IMR-90 (cell line): Measurements from ENCODE around the gene PARP11. TPM values are rescaled to one million over a fixed set of nuclear protein-coding genes. Genes with fewer than 3 reads are reported as not detected.

Experiments
- ATAC-seq: fragments of 200-7000 bp; cut with Tn5 transposase; 2 replicates; pipeline ENCODE4 v1.9.1; 2020; ENCODE audit warnings: low read depth, mild to moderate bottlenecking, moderate library complexity
- BruUV-seq: library from RNA; stranded (reverse); fragments of 400-500 nt; replicated peaks from 2 replicates; lab custom pipeline; 2021; lab: Mats Ljungman, UMichigan
- CTCF ChIA-PET: fragments of 300-600 bp; formaldehyde crosslinking; extraction: SDS; loops from one replicate; lab custom pipeline; 2021; ENCODE audit warnings: antibody characterized with exemption; lab: Yijun Ruan, JAX
- POLR2A ChIA-PET: fragments of 300-600 bp; sonication (Branson Sonifier 250); formaldehyde crosslinking; loops from one replicate; lab custom pipeline; 2022; ENCODE audit warnings: antibody characterized with exemption; ENCODE audit not compliant: unreplicated experiment; lab: Charles Lee
- DNase-seq: peaks from one replicate; pipeline ENCODE4 v3.0.0; 2013
- H2AFZ ChIP-seq: replicated peaks from 2 replicates; pipeline ENCODE3; 2013; ENCODE audit warnings: low read length, mild to moderate bottlenecking; ENCODE audit not compliant: poor library complexity
- H2AK5ac ChIP-seq: 2 replicates; pipeline ENCODE4 v1.6.1; 2013; ENCODE audit warnings: low read depth, low read length, inconsistent platforms
- H2AK9ac ChIP-seq: replicated peaks from 2 replicates; pipeline ENCODE3; 2013; ENCODE audit warnings: mild to moderate bottlenecking, low read depth, low read length, moderate library complexity; ENCODE audit not compliant: poor library complexity
- H2BK120ac ChIP-seq: 2 replicates; pipeline ENCODE4 v1.6.1; 2013; ENCODE audit warnings: low read depth, low read length, inconsistent platforms
- H2BK15ac ChIP-seq: 3 replicates; pipeline ENCODE4 v1.6.1; 2013; ENCODE audit warnings: low read depth, low read length, inconsistent platforms
- H2BK20ac ChIP-seq: 2 replicates; pipeline ENCODE4 v1.6.1; 2013; ENCODE audit warnings: low read depth, mild to moderate bottlenecking, inconsistent platforms, low read length, moderate library complexity
- H2BK5ac ChIP-seq: 2 replicates; pipeline ENCODE4 v1.6.1; 2013; ENCODE audit warnings: mild to moderate bottlenecking, low read depth, low read length, inconsistent platforms; ENCODE audit not compliant: poor library complexity, severe bottlenecking
- H3K14ac ChIP-seq: replicated peaks from 2 replicates; pipeline ENCODE4 v1.6.1; 2013; ENCODE audit warnings: low read depth, low read length, inconsistent platforms
- H3K18ac ChIP-seq: 2 replicates; pipeline ENCODE4 v1.6.1; 2013; ENCODE audit warnings: low read depth, low read length, control low read depth
- H3K23ac ChIP-seq: 2 replicates; pipeline ENCODE4 v1.6.1; 2013; ENCODE audit warnings: low read depth, low read length, inconsistent platforms
- H3K27ac ChIP-seq: 2 replicates; pipeline ENCODE4 v1.5.1; 2013; ENCODE audit warnings: mild to moderate bottlenecking, control low read depth, low read length; ENCODE audit not compliant: insufficient read depth
- H3K27me3 ChIP-seq: 2 replicates; pipeline ENCODE4 v1.6.1; 2013; ENCODE audit warnings: low read length; ENCODE audit not compliant: control insufficient read depth, insufficient read depth
- H3K36me3 ChIP-seq: 2 replicates; pipeline ENCODE4 v1.6.1; 2013; ENCODE audit warnings: low read length, mixed read lengths; ENCODE audit not compliant: control insufficient read depth, insufficient read depth
- H3K4ac ChIP-seq: 2 replicates; pipeline ENCODE4 v1.6.1; 2013; ENCODE audit warnings: low read depth, low read length, inconsistent platforms
- H3K4me1 ChIP-seq: 2 replicates; pipeline ENCODE4 v1.6.1; 2013; ENCODE audit warnings: low read length, mixed read lengths; ENCODE audit not compliant: control insufficient read depth, insufficient read depth
- H3K4me2 ChIP-seq: 2 replicates; pipeline ENCODE4 v1.6.1; 2013; ENCODE audit warnings: low read depth, mild to moderate bottlenecking, control low read depth, low read length, moderate library complexity
- H3K4me3 ChIP-seq: 2 replicates; pipeline ENCODE4 v1.5.1; 2013; ENCODE audit warnings: low read depth, mild to moderate bottlenecking, control low read depth, low read length, moderate library complexity; ENCODE audit not compliant: insufficient read depth
- H3K56ac ChIP-seq: 2 replicates; pipeline ENCODE4 v1.6.1; 2013; ENCODE audit warnings: low read length, inconsistent platforms; ENCODE audit not compliant: insufficient read depth; ENCODE audit errors: extremely low read depth
- H3K79me1 ChIP-seq, 2 experiments: 2 replicates each; pipeline ENCODE4 v1.6.1; 2013; ENCODE audit warnings: low read length in 2 of 2, inconsistent platforms in 1 of 2, low read depth in 1 of 2
- H3K9ac ChIP-seq: 2 replicates; pipeline ENCODE4 v1.6.1; 2013; ENCODE audit warnings: low read depth, low read length, control low read depth
- H3K9me1 ChIP-seq: 2 replicates; pipeline ENCODE4 v1.6.1; 2013; ENCODE audit warnings: low read length, inconsistent platforms; ENCODE audit not compliant: insufficient read depth
- H3K9me3 ChIP-seq: 2 replicates; pipeline ENCODE4 v1.6.1; 2013; ENCODE audit warnings: low read length; ENCODE audit not compliant: control insufficient read depth, insufficient read depth
- H4K20me1 ChIP-seq: 2 replicates; pipeline ENCODE4 v1.6.1; 2013; ENCODE audit warnings: low read length, inconsistent platforms; ENCODE audit not compliant: insufficient read depth
- H4K5ac ChIP-seq: 2 replicates; pipeline ENCODE4 v1.6.1; 2013; ENCODE audit warnings: mild to moderate bottlenecking, low read depth, low read length, control low read depth
- H4K8ac ChIP-seq, 2 experiments: 2 replicates each; pipeline ENCODE4 v1.6.1; 2013; ENCODE audit warnings: low read depth in 2 of 2, low read length in 2 of 2, control low read depth in 1 of 2, inconsistent platforms in 1 of 2
- H4K91ac ChIP-seq: 2 replicates; pipeline ENCODE4 v1.6.1; 2013; ENCODE audit warnings: low read depth, low read length, inconsistent platforms; ENCODE audit not compliant: insufficient read depth
- BHLHE40 ChIP-seq: fragments of 150-350 bp; IDR thresholded peaks from 2 replicates; pipeline ENCODE4 v1.6.1; 2016; ENCODE audit warnings: mild to moderate bottlenecking, low read depth, low read length
- CEBPB ChIP-seq: IDR thresholded peaks from 2 replicates; pipeline ENCODE4 v1.6.1; 2012; ENCODE audit warnings: low read depth, low read length, improper control_type of control experiment
- CHD1 ChIP-seq: IDR thresholded peaks from 2 replicates; pipeline ENCODE4 v1.6.1; 2012; ENCODE audit warnings: low read depth, low read length, improper control_type of control experiment
- CTCF ChIP-seq: conservative IDR thresholded peaks from 2 replicates; pipeline ENCODE4 v1.5.1; 2012; ENCODE audit warnings: mild to moderate bottlenecking, low read depth, low read length, improper control_type of control experiment
- ELK1 ChIP-seq: fragments of 150-350 bp; IDR thresholded peaks from 2 replicates; pipeline ENCODE4 v1.6.1; 2016; ENCODE audit warnings: low read depth, mild to moderate bottlenecking, low read length, moderate library complexity, borderline replicate concordance
- FOS ChIP-seq: fragments of 150-350 bp; IDR thresholded peaks from 2 replicates; pipeline ENCODE4 v1.6.1; 2016; ENCODE audit warnings: low read depth, low read length
- MAFK ChIP-seq: IDR thresholded peaks from 2 replicates; pipeline ENCODE4 v1.6.1; 2012; ENCODE audit warnings: low read depth, low read length, improper control_type of control experiment
- MAZ ChIP-seq: IDR thresholded peaks from 2 replicates; pipeline ENCODE4 v1.6.1; 2012; ENCODE audit warnings: low read depth, mild to moderate bottlenecking, low read length, improper control_type of control experiment, moderate library complexity, borderline replicate concordance
- MXI1 ChIP-seq: IDR thresholded peaks from 2 replicates; pipeline ENCODE4 v1.6.1; 2012; ENCODE audit warnings: low read depth, mild to moderate bottlenecking, low read length, moderate library complexity, borderline replicate concordance
- NFE2L2 ChIP-seq: fragments of 150-350 bp; IDR thresholded peaks from 2 replicates; pipeline ENCODE4 v1.6.1; 2016; ENCODE audit warnings: low read depth, mild to moderate bottlenecking, low read length
- POLR2A ChIP-seq: IDR thresholded peaks from 2 replicates; pipeline ENCODE4 v1.6.1; 2012; ENCODE audit warnings: mild to moderate bottlenecking, low read depth, low read length
- RAD21 ChIP-seq: IDR thresholded peaks from 2 replicates; pipeline ENCODE4 v1.6.1; 2012; ENCODE audit warnings: low read length, improper control_type of control experiment
- RCOR1 ChIP-seq: IDR thresholded peaks from 2 replicates; pipeline ENCODE4 v1.6.1; 2012; ENCODE audit warnings: mild to moderate bottlenecking, low read length, improper control_type of control experiment; ENCODE audit not compliant: insufficient replicate concordance
- RFX5 ChIP-seq: IDR thresholded peaks from 2 replicates; pipeline ENCODE4 v1.8.0; 2012; ENCODE audit warnings: low read depth, mild to moderate bottlenecking, low read length, moderate library complexity
- SMC3 ChIP-seq: fragments of 150-350 bp; IDR thresholded peaks from 2 replicates; pipeline ENCODE4 v1.6.1; 2016; ENCODE audit warnings: low read depth, mild to moderate bottlenecking, antibody characterized with exemption, low read length, moderate library complexity
- USF2 ChIP-seq: fragments of 150-350 bp; IDR thresholded peaks from 2 replicates; pipeline ENCODE4 v1.6.1; 2017; ENCODE audit warnings: mild to moderate bottlenecking, antibody characterized with exemption, low read length, low read depth
- WGBS, 2 experiments: methylation state at CpG; one replicate each; pipeline versions ENCODE4 v1.1.5 to v1.1.7; 2013; ENCODE audit warnings: missing lambda C conversion rate in 2 of 2; ENCODE audit not compliant: insufficient read length in 1 of 2; ENCODE audit errors: extremely low coverage in 2 of 2; 5-methylcytosine and 5-hydroxymethylcytosine counted together
- dilution Hi-C: fragments of 300-500 bp; cut with HindIII; formaldehyde crosslinking; loops from one replicate; pipeline ENCODE4 v1.14.3; 2018; ENCODE audit warnings: low sequenced_read_pairs; ENCODE audit not compliant: unreplicated experiment
- in situ Hi-C: fragments of 300-500 bp; cut with MboI; formaldehyde crosslinking; loops from 3 replicates; pipeline ENCODE4 v1.14.3; 2019; ENCODE audit warnings: low sequenced_read_pairs, inconsistent platforms, mixed read lengths
- intact Hi-C: fragments of 100-400 bp; cut with micrococcal nuclease; formaldehyde crosslinking; loops from 2 replicates; pipeline ENCODE4 v1.10.0; 2022
- polyA plus RNA-seq, 3 experiments: library from polyadenylated mRNA; depleted of rRNA; stranded (reverse); fragments of >200 nt; gene quantifications; 2 replicates each; pipeline ENCODE4 v1.2.3, GENCODE V29; 2012; ENCODE audit warnings: low replicate concordance in 1 of 3
- total RNA-seq: library from RNA; depleted of rRNA; stranded (reverse); fragments of >200 nt; gene quantifications from 2 replicates; pipeline ENCODE4 v1.2.3, GENCODE V29; 2012

Gene PARP11
- total and polyA plus RNA-seq, 2 of the 4 experiments (the other 2 are of a cell fraction), result 1.8 to 3.0 TPM

GRCh38 chr12:3805077-3805476 is 68.1 kb downstream of the PARP11 start:
- no peak for ATAC-seq
- H3K4ac ChIP-seq, result no peak overlapping the region
- no peak overlapping the region for H2BK120ac ChIP-seq
- H2AK9ac ChIP-seq, result no peak overlapping the region
- H3K4me3 ChIP-seq, result no peak overlapping the region
- H2BK15ac ChIP-seq, result no peak overlapping the region
- no peaks in the 10 kb centered on the region for H3K4me1 ChIP-seq
- H2BK5ac ChIP-seq, result no peak overlapping the region
- no peak overlapping the region for H3K56ac ChIP-seq
- H4K5ac ChIP-seq, result no peak overlapping the region
- no peak overlapping the region for H3K18ac ChIP-seq
- no peak for DNase-seq
- H3K79me1 ChIP-seq, result no peaks in the 10 kb centered on the region
- no peak overlapping the region for H3K9ac ChIP-seq
- no peak overlapping the region for H3K23ac ChIP-seq
- H4K91ac ChIP-seq, result no peak overlapping the region
- H3K36me3 ChIP-seq, result no peaks in the 10 kb centered on the region
- H2AFZ ChIP-seq, result no peak overlapping the region
- intact Hi-C loops, result no loop called here
- H3K9me3 ChIP-seq, result no peaks in the 10 kb centered on the region
- no peaks in the 10 kb centered on the region for H3K27me3 ChIP-seq
- no peak overlapping the region for H2AK5ac ChIP-seq
- dilution Hi-C loops, result no loop called here
- no TSS peak for BruUV-seq
- POLR2A ChIA-PET, result no interaction called here
- WGBS, 2 experiments, result no CpG with 5 or more reads among the region's 1 CpG
- in situ Hi-C loops, result loop anchor here (10.0 kb wide), 1 partner anchor 510 kb away; no protein-coding TSS in a partner anchor
- no peaks in the 10 kb centered on the region for H4K20me1 ChIP-seq
- H2BK20ac ChIP-seq, result no peak overlapping the region
- TF ChIP-seq MXI1, result no peak
- TF ChIP-seq RAD21, result no peak
- TF ChIP-seq CEBPB, result no peak
- TF ChIP-seq NFE2L2, result no peak
- TF ChIP-seq CTCF, result no peak
- TF ChIP-seq ELK1, result no peak
- no peak for TF ChIP-seq CHD1
- no peak for TF ChIP-seq POLR2A
- no peak for TF ChIP-seq RFX5
- no peak for TF ChIP-seq RCOR1
- no peak for TF ChIP-seq MAFK
- TF ChIP-seq FOS, result no peak
- TF ChIP-seq BHLHE40, result no peak
- TF ChIP-seq SMC3, result no peak
- no peak for TF ChIP-seq MAZ
- TF ChIP-seq USF2, result no peak
- H3K9me1 ChIP-seq, result no peaks in the 10 kb centered on the region
- CTCF ChIA-PET, result interaction anchor here (2.8 kb wide), 1 partner anchor 505 kb away, joined by 22 read pairs; no protein-coding TSS in a partner anchor
- H3K14ac ChIP-seq, result no peak overlapping the region
- H3K27ac ChIP-seq, result no peak overlapping the region
- H3K4me2 ChIP-seq, result no peak overlapping the region
- no peak overlapping the region for H4K8ac ChIP-seq
